PC-3 (cell line): ENCODE results near the gene DIAPH3.

Source experiments
- EZH2 ChIP-seq: fragments of 300-600 bp; sonication (generic); IDR thresholded peaks from one replicate; pipeline ENCODE4 v1.6.1; 2017; ENCODE audit warnings: antibody characterized with exemption, mild to moderate bottlenecking, low read length; ENCODE audit not compliant: unreplicated experiment
- EZH2phosphoT487 ChIP-seq: fragments of 300-600 bp; sonication (generic); IDR thresholded peaks from 2 replicates; pipeline ENCODE4 v1.6.1; 2018; ENCODE audit warnings: mild to moderate bottlenecking, antibody characterized with exemption, low read length, borderline replicate concordance
- TF ChIP-seq, protein P1 (sequence below): fragments of 300-600 bp; sonication (generic); conservative IDR thresholded peaks from 2 replicates; pipeline ENCODE4 v1.5.1; 2017; ENCODE audit warnings: antibody characterized with exemption, low read depth, mild to moderate bottlenecking, low read length

- TF ChIP-seq, protein P1, sequence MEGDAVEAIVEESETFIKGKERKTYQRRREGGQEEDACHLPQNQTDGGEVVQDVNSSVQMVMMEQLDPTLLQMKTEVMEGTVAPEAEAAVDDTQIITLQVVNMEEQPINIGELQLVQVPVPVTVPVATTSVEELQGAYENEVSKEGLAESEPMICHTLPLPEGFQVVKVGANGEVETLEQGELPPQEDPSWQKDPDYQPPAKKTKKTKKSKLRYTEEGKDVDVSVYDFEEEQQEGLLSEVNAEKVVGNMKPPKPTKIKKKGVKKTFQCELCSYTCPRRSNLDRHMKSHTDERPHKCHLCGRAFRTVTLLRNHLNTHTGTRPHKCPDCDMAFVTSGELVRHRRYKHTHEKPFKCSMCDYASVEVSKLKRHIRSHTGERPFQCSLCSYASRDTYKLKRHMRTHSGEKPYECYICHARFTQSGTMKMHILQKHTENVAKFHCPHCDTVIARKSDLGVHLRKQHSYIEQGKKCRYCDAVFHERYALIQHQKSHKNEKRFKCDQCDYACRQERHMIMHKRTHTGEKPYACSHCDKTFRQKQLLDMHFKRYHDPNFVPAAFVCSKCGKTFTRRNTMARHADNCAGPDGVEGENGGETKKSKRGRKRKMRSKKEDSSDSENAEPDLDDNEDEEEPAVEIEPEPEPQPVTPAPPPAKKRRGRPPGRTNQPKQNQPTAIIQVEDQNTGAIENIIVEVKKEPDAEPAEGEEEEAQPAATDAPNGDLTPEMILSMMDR = no peak
- TF ChIP-seq EZH2phosphoT487 (no peak), EZH2 (no peak)
These were observed 6.7 kb upstream of the DIAPH3 start for GRCh38 chr13:60170414-60170813.
